ENCODE measurements around the gene EMSY. TPM values are rescaled to one million over a fixed set of nuclear protein-coding genes. Genes with fewer than 3 reads are reported as not detected.
A peak's percentile ranks its signal among the peaks of the same experiment; 100 is the strongest.

The EMSY gene
- total and polyA plus RNA-seq, 9 of the 15 experiments (the other 6 are each of a cell fraction or from before 2014, with no cell fraction given) = 12.7 to 25.4 (median 17.9) TPM

DNA sequence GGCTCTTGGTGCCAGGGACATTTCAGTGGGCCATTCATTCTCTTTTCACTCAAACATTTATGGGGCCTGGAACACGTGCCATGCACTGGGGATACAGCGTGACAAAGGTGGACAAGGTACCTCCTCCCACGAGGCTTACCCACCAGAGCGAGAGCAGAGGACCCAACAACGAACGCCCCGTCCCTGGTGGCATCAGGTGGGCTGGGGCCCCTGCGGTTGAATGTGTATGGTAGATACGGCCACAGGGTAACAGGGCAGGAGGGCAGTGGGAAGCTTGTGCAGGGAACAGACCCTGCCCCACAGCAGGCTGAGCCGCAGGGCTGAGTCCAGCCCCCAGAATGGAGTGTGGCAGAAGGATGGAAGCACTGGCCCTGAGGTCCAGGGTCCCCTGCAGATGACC lies 144.7 kb downstream of the EMSY start (continued):
- TF ChIP-seq, protein P1, sequence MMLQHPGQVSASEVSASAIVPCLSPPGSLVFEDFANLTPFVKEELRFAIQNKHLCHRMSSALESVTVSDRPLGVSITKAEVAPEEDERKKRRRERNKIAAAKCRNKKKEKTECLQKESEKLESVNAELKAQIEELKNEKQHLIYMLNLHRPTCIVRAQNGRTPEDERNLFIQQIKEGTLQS (IDR thresholded peaks at IDR 0.05) = no peak
- TF ChIP-seq, protein P1 (CRISPR knock-in tag; conservative IDR thresholded peaks at IDR 0.05) = no peak
- TF ChIP-seq ZNF444 (CRISPR knock-in tag; IDR thresholded peaks at IDR 0.05) = no peak

GRCh38 chr11:76589964-76590950 lies 145.4 kb downstream of the EMSY start:
- ChIA-PET CTCF (ENCODE audit: low intra/inter-chr PET ratio) (no interaction called here), POLR2A (no interaction called here)
- Histone ChIP-seq H3K4me1 (replicated peaks in 1 of 2; ENCODE audit: control insufficient read depth in 2 of 2, insufficient read depth in 2 of 2, low read length in 2 of 2) (peaks cover 0 to 9% of the 10 kb centered on the region in 2 experiments; a peak in 1 of 5 replicates), H3K4me2 (ENCODE audit: insufficient read depth, low read length) (no peak overlapping the region), H3K27me3 (ENCODE audit: control insufficient read depth in 2 of 2, insufficient read depth in 2 of 2, low read length in 2 of 2) (peaks cover 0 to 18% of the 10 kb centered on the region in 2 experiments; a peak in 2 of 5 replicates), H3K9ac (ENCODE audit: insufficient read depth in 1 of 2, low read depth in 2 of 2, low read length in 2 of 2) (0 out of 4 replicates have a peak overlapping the region, but pooled peaks of 1 of the 2 experiments have one; percentile 36), H3K9me3 (replicated peaks; ENCODE audit: control insufficient read depth, insufficient read depth, low read depth, low read length) (no peaks in the 10 kb centered on the region), H3K79me2 (ENCODE audit: control insufficient read depth, insufficient read depth, low read length) (no peaks in the 10 kb centered on the region), H3K9me1 (ENCODE audit: control insufficient read depth, insufficient read depth, low read length) (no peaks in the 10 kb centered on the region), H3K36me3 (ENCODE audit: control insufficient read depth, insufficient read depth, low read length) (no peaks in the 10 kb centered on the region), H3K27ac (ENCODE audit: extremely low read depth, low read depth, low read length) (no peak overlapping the region), H2AFZ (ENCODE audit: low read depth, low read length) (no peak overlapping the region), H3K4me3 (no peak overlapping the region), H4K20me1 (replicated peaks; ENCODE audit: control insufficient read depth, insufficient read depth, low read length) (no peaks in the 10 kb centered on the region)
- no peak for ATAC-seq
- no peak for FAIRE-seq
- in situ Hi-C loops (cut with MboI) (no loop called here), intact Hi-C loops (cut with micrococcal nuclease) (no loop called here)
- WGBS (ENCODE audit: insufficient coverage, low coverage, missing lambda C conversion rate) = 12% methylated on average over 9 of the region's 9 CpGs
- TF ChIP-seq RB1 (IDR thresholded peaks at IDR 0.05; ENCODE audit: low read depth) = no peak
- no peak for TF ChIP-seq ZNF445 (CRISPR knock-in tag; IDR thresholded peaks at IDR 0.05; ENCODE audit: low read depth)
- no peak for TF ChIP-seq FOXM1 (IDR thresholded peaks at IDR 0.05; ENCODE audit: low read depth)
- no peak for TF ChIP-seq FOXM1 (CRISPR knock-in tag; IDR thresholded peaks at IDR 0.05; ENCODE audit: low read depth)
- TF ChIP-seq NR2C1 (IDR thresholded peaks at IDR 0.05) = 0 out of 2 replicates have a peak, but pooled peaks have one; percentile 19
- peak; percentile 45; the same call in 1 of the 2 replicates for TF ChIP-seq NR2C1 (tag; IDR thresholded peaks at IDR 0.05)
- TF ChIP-seq ZNF668 (CRISPR knock-in tag; IDR thresholded peaks at IDR 0.05) = no peak
- no TSS peak for BruUV-seq (replicated peaks)
- DNase-seq (ENCODE audit: extremely low read depth in 1 of 4, low spot score in 3 of 4) = peak in 1 of 4 experiments; percentile 2

Measured in K562 (cell line).